Stimulated activated CD4-positive, alpha-beta T cell treated with anti-CD3 and anti-CD28 coated beads, Interleukin-12 subunit alpha, Interleukin-12 subunit beta, amount 100 ng/mL, for 48 hours (primary cell): ENCODE data around the gene WNT10A.
"Not testable (repeated sequence)": the region's sequence is repeated elsewhere in the genome, so short reads cannot be mapped to it uniquely, and the experiment has no call there.

Source experiments
- DNase-seq, 3 donors: peaks; one replicate each; pipeline ENCODE4 v3.0.0-alpha.2; 2020; ENCODE audit warnings: low read depth in 2 of 3, low spot score in 1 of 3

The WNT10A gene

GRCh38 chr2:218927876-218928275, 47.2 kb downstream of the WNT10A start:
- DNase-seq: no peak

- DNase-seq: not testable (repeated sequence)
These were observed 49.8 kb downstream of the WNT10A start for GRCh38 chr2:218930488-218930887.

GRCh38 chr2:218931751-218932150, 51.1 kb downstream of the WNT10A start:
- DNase-seq: not testable (repeated sequence)
